ENCODE results near the gene NHLH1.
"Not testable (repeated sequence)": the region's sequence is repeated elsewhere in the genome, so short reads cannot be mapped to it uniquely, and the experiment has no call there.

NHLH1 gene

DNA sequence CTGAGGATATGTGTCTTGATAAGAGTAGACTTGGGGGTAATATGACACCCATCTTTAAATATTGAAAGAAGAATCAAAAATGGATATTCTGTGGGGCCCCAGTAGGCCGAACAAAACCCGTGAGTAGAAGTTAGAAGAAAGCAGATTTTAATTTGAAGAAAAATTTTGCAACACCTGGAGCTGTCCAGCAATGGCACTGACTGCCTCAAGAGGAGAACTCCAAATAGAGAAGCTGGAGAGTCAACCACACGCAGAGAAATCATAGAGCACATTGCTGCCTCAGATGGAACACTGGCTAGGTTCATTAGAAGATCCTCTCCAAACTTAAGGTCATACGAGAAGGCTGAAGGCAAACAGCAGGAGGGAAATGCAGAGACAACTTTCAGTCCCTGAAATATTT, 6.8 kb downstream of the NHLH1 start:
- H3K4me3 ChIP-seq (replicated peaks; ENCODE audit: low read depth, low read length), result no peak overlapping the region
- no peak for DNase-seq (ENCODE audit: extremely low read depth, insufficient read length)
- no peaks in the 10 kb centered on the region for H3K36me3 ChIP-seq (ENCODE audit: control insufficient read depth, insufficient read depth, low read length)
- TF ChIP-seq, protein P1, sequence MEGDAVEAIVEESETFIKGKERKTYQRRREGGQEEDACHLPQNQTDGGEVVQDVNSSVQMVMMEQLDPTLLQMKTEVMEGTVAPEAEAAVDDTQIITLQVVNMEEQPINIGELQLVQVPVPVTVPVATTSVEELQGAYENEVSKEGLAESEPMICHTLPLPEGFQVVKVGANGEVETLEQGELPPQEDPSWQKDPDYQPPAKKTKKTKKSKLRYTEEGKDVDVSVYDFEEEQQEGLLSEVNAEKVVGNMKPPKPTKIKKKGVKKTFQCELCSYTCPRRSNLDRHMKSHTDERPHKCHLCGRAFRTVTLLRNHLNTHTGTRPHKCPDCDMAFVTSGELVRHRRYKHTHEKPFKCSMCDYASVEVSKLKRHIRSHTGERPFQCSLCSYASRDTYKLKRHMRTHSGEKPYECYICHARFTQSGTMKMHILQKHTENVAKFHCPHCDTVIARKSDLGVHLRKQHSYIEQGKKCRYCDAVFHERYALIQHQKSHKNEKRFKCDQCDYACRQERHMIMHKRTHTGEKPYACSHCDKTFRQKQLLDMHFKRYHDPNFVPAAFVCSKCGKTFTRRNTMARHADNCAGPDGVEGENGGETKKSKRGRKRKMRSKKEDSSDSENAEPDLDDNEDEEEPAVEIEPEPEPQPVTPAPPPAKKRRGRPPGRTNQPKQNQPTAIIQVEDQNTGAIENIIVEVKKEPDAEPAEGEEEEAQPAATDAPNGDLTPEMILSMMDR (IDR thresholded peaks at IDR 0.05; ENCODE audit: insufficient read depth, low read length, poor library complexity, severe bottlenecking), result no peak
- no peaks in the 10 kb centered on the region for H3K27me3 ChIP-seq (replicated peaks; ENCODE audit: control insufficient read depth, insufficient read depth, low read length)

DNA sequence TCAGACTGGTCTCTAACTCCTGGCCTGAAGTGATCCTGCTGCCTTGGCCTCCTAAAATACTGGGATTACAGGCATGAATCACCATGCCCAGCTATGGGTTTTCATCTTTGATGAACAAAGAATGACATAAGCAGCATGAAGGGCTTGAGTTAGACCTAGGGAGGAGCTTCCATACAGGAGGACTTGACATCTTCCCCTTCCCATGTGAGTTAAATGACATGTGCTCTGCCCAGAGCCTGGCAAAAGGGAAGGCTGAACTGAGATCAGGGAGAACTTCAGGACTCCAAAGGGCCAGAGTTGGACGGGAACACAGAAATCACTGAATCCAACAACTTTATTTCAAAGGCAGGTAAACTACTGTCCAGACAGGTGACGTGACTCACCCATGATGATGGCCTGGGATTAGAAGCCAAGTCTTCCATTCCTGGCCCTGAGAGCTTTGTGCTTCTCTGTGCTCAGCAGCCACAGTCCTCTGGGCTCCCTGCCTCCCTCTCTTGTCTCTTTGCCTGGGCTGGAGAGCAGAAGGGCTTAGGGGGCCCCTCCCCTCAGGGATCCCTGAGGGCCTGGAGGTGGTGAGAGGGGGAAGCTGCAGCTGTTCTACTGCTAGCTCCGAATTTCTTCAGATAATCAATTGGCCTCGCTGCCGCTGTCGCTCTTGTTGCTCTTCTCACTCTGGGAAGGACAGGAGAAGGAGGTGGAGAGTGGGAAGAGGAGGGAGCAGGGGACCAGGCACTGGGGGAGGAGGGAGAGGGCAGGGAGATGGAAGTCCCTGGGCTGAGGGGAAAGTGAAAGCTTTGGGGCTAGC, 7.6 kb downstream of the NHLH1 start:
- no peaks in the 10 kb centered on the region for H3K36me3 ChIP-seq (ENCODE audit: control insufficient read depth, insufficient read depth, low read length)
- H3K27me3 ChIP-seq (replicated peaks; ENCODE audit: control insufficient read depth, insufficient read depth, low read length), result no peaks in the 10 kb centered on the region
- H3K4me3 ChIP-seq (replicated peaks; ENCODE audit: low read depth, low read length), result no peak overlapping the region
- no peak for DNase-seq (ENCODE audit: extremely low read depth, insufficient read length)
- TF ChIP-seq, protein P1 (IDR thresholded peaks at IDR 0.05; ENCODE audit: insufficient read depth, low read length, poor library complexity, severe bottlenecking), result no peak

DNA sequence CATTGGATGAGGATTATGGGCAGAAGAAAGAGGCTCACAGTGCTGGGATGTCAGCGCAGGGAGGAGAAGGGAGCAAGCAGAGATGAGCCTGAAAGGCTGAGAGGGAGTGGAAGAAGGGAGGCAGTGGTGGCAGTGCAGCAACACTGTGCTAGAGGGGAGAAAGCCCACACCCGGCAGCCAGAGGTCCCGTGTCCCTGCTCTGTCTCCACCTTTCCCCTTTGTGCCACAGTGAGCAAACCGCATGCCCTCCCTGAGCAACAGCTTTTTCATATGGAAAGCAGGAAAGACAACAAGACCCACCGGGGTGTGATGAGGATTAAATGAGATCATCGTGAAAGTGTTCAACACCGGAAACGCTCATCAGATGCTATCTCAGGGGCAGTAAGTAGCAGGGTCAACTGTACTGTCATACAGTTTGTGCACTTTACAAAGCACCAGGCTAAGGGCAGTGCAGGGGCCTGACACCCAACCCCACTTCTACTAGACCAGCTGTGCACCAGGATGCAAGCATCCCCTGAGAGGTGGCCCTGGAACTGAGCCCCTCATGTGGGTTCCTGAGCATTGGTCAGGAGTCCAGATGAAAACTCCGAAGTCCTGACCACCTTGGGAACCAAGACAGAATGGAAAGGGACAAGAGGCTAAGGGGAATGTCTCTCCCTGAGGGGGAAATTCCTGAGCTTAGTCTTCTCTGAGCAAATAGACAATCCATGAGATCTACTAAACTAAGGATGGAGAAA, 9.1 kb downstream of the NHLH1 start:
- Histone ChIP-seq H3K36me3 (ENCODE audit: control insufficient read depth, insufficient read depth, low read length) (no peaks in the 10 kb centered on the region), H3K27me3 (replicated peaks; ENCODE audit: control insufficient read depth, insufficient read depth, low read length) (no peaks in the 10 kb centered on the region), H3K4me3 (replicated peaks; ENCODE audit: low read depth, low read length) (no peak overlapping the region)
- TF ChIP-seq, protein P1 (IDR thresholded peaks at IDR 0.05; ENCODE audit: insufficient read depth, low read length, poor library complexity, severe bottlenecking), result no peak
- DNase-seq (ENCODE audit: extremely low read depth, insufficient read length), result peak; percentile 57

DNA sequence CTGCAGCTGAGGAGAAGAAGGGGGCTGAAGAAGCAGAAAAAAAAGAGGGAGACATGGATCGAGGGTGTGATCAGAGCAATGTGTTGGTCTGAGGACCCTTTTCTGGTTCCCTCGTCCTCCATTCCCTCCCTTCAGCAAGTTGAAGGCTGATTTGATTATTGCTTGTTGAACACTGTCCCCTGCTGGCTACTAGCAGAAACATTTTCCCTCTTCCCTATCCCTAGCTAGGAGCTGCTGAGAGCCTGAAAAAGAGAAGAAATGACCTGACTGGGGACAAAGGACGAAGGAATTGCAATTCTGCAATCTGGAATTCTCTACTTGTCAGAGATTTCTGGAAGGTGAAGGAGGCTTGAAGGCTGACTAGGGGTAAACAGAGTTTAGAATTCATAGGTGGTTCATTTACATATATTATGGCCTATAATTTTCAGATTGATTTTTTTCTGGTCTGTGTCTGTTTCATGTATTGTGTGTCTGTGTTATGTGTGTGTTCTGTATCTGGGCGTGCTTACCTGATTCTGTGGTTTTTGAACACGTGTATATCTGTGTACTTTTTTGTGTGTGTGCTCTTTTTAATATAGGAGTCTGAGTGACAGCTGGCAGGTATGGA, 9.8 kb downstream of the NHLH1 start:
- DNase-seq (ENCODE audit: extremely low read depth, insufficient read length), result peak; percentile 20
- H3K4me3 ChIP-seq (replicated peaks; ENCODE audit: low read depth, low read length), result no peak overlapping the region

DNA sequence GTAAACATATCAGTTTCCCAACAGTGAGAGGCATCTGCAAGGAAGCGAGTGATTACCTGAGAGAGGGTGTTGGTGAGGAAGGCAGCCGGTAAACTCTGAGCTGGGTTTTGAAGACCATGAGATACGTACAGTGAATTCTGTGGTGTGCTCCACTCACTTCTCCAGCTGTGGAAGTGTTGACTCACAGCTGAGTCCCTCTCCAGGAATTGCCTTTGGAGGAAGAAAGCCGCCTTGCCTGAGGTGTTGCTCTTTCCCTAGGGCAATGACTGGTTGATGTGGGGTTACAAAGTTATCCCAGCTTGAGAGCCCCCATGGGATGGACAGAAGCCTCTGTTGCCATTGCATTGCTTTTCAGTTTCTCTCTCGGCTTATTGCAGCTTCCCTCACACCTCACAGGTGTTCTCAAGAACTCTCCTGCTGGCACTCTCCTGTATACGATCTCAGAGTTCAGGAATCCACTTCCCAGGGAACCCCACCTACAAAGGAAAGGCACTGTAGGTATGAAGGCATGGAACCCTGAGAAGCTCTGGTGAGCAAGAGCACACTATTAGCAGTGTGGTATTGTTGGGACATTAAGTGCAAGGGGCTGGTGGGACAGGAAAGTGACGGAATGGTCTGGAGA, 10.8 kb downstream of the NHLH1 start:
- H3K4me3 ChIP-seq (replicated peaks; ENCODE audit: low read depth, low read length), result no peak overlapping the region
- TF ChIP-seq, protein P1 (IDR thresholded peaks at IDR 0.05; ENCODE audit: insufficient read depth, low read length, poor library complexity, severe bottlenecking), result no peak
- no peak for DNase-seq (ENCODE audit: extremely low read depth, insufficient read length)
- no peaks in the 10 kb centered on the region for H3K27me3 ChIP-seq (replicated peaks; ENCODE audit: control insufficient read depth, insufficient read depth, low read length)
- H3K36me3 ChIP-seq (ENCODE audit: control insufficient read depth, insufficient read depth, low read length), result no peaks in the 10 kb centered on the region

More for the DNA sequence above, 9.8 kb downstream of the NHLH1 start:
- Histone ChIP-seq H3K27me3 (replicated peaks; ENCODE audit: control insufficient read depth, insufficient read depth, low read length) (no peaks in the 10 kb centered on the region), H3K36me3 (ENCODE audit: control insufficient read depth, insufficient read depth, low read length) (no peaks in the 10 kb centered on the region)
- TF ChIP-seq, protein P1 (IDR thresholded peaks at IDR 0.05; ENCODE audit: insufficient read depth, low read length, poor library complexity, severe bottlenecking), result peak; percentile 97

DNA sequence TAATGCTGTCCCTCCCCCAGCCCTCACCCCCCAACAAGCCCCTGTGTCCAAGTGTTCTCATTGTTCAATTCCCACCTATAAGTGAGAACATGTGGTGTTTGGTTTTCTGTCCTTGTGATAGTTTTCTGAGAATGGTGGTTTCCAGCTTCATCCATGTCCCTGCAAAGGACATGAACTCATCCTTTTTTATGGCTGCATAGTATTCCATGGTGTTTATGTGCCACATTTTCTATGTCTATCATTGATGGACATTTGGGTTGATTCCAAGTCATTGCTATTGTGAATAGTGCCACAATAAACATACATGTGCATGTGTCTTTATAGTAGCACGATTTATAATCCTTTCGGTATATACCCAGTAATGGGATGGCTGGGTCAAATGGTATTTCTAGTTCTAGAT, 17.9 kb downstream of the NHLH1 start:
- not testable (repeated sequence) for DNase-seq (ENCODE audit: extremely low read depth, insufficient read length); H3K27me3 ChIP-seq (replicated peaks; ENCODE audit: control insufficient read depth, insufficient read depth, low read length); H3K4me3 ChIP-seq (replicated peaks; ENCODE audit: low read depth, low read length); H3K36me3 ChIP-seq (ENCODE audit: control insufficient read depth, insufficient read depth, low read length)

DNA sequence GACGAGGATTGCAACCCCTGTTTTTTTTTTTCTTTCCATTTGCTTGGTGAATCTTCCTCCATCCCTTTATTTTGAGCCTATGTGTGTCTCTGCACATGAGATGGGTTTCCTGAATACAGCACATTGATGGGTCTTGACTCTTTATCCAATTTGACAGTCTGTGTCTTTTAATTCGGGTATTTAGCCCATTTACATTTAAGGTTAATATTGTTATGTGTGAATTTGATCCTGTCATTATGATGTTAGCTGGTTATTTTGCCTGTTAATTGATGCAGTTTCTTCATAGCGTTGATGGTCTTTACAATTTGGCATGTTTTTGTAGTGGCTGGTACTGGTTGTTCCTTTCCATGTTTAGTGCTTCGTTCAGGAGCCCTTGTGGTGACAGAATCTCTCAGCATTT, 21.5 kb downstream of the NHLH1 start:
- DNase-seq (ENCODE audit: extremely low read depth, insufficient read length); H3K27me3 ChIP-seq (replicated peaks; ENCODE audit: control insufficient read depth, insufficient read depth, low read length); H3K36me3 ChIP-seq (ENCODE audit: control insufficient read depth, insufficient read depth, low read length); H3K4me3 ChIP-seq (replicated peaks; ENCODE audit: low read depth, low read length): not testable (repeated sequence)
